ENCODE measurements around the gene CCSER1. TPM values are rescaled to one million over a fixed set of nuclear protein-coding genes. Genes with fewer than 3 reads are reported as not detected.
"Not testable (repeated sequence)": the region's sequence is repeated elsewhere in the genome, so short reads cannot be mapped to it uniquely, and the experiment has no call there.

The CCSER1 gene
- total RNA-seq, 1 experiment from 2014 or later = not detected

- no peak for DNase-seq (ENCODE audit: low read depth)
Measured at GRCh38 chr4:90444904-90445303, 317.7 kb downstream of the CCSER1 start.

- no peak for DNase-seq (ENCODE audit: low read depth)
Measured at GRCh38 chr4:90445380-90445779, 318.2 kb downstream of the CCSER1 start.

- DNase-seq (ENCODE audit: low read depth) = no peak
Measured at GRCh38 chr4:90449626-90450025, 322.4 kb downstream of the CCSER1 start.

GRCh38 chr4:90456891-90457290 lies 329.7 kb downstream of the CCSER1 start:
- no peak for DNase-seq (ENCODE audit: low read depth)

GRCh38 chr4:90457817-90458216 lies 330.6 kb downstream of the CCSER1 start:
- no peak for DNase-seq (ENCODE audit: low read depth)

- DNase-seq (ENCODE audit: low read depth) = no peak
Measured at GRCh38 chr4:90458576-90458975, 331.4 kb downstream of the CCSER1 start.

- DNase-seq (ENCODE audit: low read depth) = no peak
Measured at GRCh38 chr4:90474484-90474883, 347.3 kb downstream of the CCSER1 start.

- no peak for DNase-seq (ENCODE audit: low read depth)
Measured at GRCh38 chr4:90476019-90476418, 348.8 kb downstream of the CCSER1 start.

GRCh38 chr4:90476586-90476985 lies 349.4 kb downstream of the CCSER1 start:
- no peak for DNase-seq (ENCODE audit: low read depth)

GRCh38 chr4:90484894-90485293 lies 357.7 kb downstream of the CCSER1 start:
- not testable (repeated sequence) for DNase-seq (ENCODE audit: low read depth)

GRCh38 chr4:90486346-90486745 lies 359.2 kb downstream of the CCSER1 start:
- DNase-seq (ENCODE audit: low read depth) = no peak

- no peak for DNase-seq (ENCODE audit: low read depth)
Measured at GRCh38 chr4:90495211-90495610, 368.0 kb downstream of the CCSER1 start.

- DNase-seq (ENCODE audit: low read depth) = no peak
Measured at GRCh38 chr4:90495936-90496335, 368.7 kb downstream of the CCSER1 start.

GRCh38 chr4:90498175-90498574 lies 371.0 kb downstream of the CCSER1 start:
- no peak for DNase-seq (ENCODE audit: low read depth)

GRCh38 chr4:90503677-90504076 lies 376.5 kb downstream of the CCSER1 start:
- peak; percentile 1 for DNase-seq (ENCODE audit: low read depth)

GRCh38 chr4:90515191-90515590 lies 388.0 kb downstream of the CCSER1 start:
- DNase-seq (ENCODE audit: low read depth) = no peak

GRCh38 chr4:90528551-90528950 lies 401.4 kb downstream of the CCSER1 start:
- no peak for DNase-seq (ENCODE audit: low read depth)

- no peak for DNase-seq (ENCODE audit: low read depth)
Measured at GRCh38 chr4:90536408-90536807, 409.2 kb downstream of the CCSER1 start.

- DNase-seq (ENCODE audit: low read depth) = no peak
Measured at GRCh38 chr4:90537491-90537890, 410.3 kb downstream of the CCSER1 start.

- no peak for DNase-seq (ENCODE audit: low read depth)
Measured at GRCh38 chr4:90540536-90540935, 413.3 kb downstream of the CCSER1 start.

- no peak for DNase-seq (ENCODE audit: low read depth)
Measured at GRCh38 chr4:90542216-90542615, 415.0 kb downstream of the CCSER1 start.

GRCh38 chr4:90543419-90544170 lies 416.4 kb downstream of the CCSER1 start:
- no peak for DNase-seq (ENCODE audit: low read depth)

GRCh38 chr4:90544532-90545045 lies 417.4 kb downstream of the CCSER1 start:
- DNase-seq (ENCODE audit: low read depth) = no peak

- DNase-seq (ENCODE audit: low read depth) = no peak
Measured at GRCh38 chr4:90545380-90545779, 418.2 kb downstream of the CCSER1 start.
